HEK293 (cell line): ENCODE data around the gene LRRC4C.

Experiments
- CTCF ChIA-PET: fragments of 350-600 bp; formaldehyde crosslinking; extraction: SDS; loops from one replicate; lab custom pipeline; 2021; ENCODE audit warnings: antibody characterized with exemption; lab: Yijun Ruan, JAX
- POLR2A ChIA-PET: fragments of 300-600 bp; formaldehyde crosslinking; extraction: SDS; loops from one replicate; lab custom pipeline; 2020; ENCODE audit warnings: antibody characterized with exemption, inconsistent platforms; lab: Yijun Ruan, JAX
- H3K27ac ChIP-seq: fragments of 200-500 bp; sonication (Bioruptor generic); 2 replicates; pipeline ENCODE4 v1.5.1; 2014; ENCODE audit warnings: low read depth, low read length, control low read depth, inconsistent platforms; ENCODE audit errors: extremely low read depth
- H3K36me3 ChIP-seq, 2 experiments: fragments of 200-500 bp in 1 of 2; sonication (Bioruptor generic) in 1 of 2; 1 replicate in 1 of 2; 2 replicates in 1 of 2; pipeline ENCODE4 v1.5.1; 2014 to 2017; ENCODE audit warnings: inconsistent platforms in 2 of 2, low read length in 2 of 2; ENCODE audit not compliant: control insufficient read depth in 2 of 2, insufficient read depth in 1 of 2
- H3K4me1 ChIP-seq: fragments of 200-500 bp; sonication (Bioruptor generic); 2 replicates; pipeline ENCODE4 v1.5.1; 2014; ENCODE audit warnings: mild to moderate bottlenecking, low read length, inconsistent platforms; ENCODE audit not compliant: control insufficient read depth, insufficient read depth
- H3K4me3 ChIP-seq: 2 replicates; pipeline ENCODE4 v1.5.1; 2011; ENCODE audit warnings: low read depth, mild to moderate bottlenecking, control low read depth, low read length, moderate library complexity
- H3K9me3 ChIP-seq: fragments of 200-500 bp; sonication (Bioruptor generic); 2 replicates; pipeline ENCODE4 v1.5.1; 2014; ENCODE audit warnings: low read depth, low read length, inconsistent platforms; ENCODE audit not compliant: control insufficient read depth, insufficient read depth
- GLI2 ChIP-seq: fragments of 450-650 bp; formaldehyde crosslinking; IDR thresholded peaks from 2 replicates; pipeline ENCODE4; 2017; ENCODE audit warnings: missing biosample characterization, missing genetic modification characterization, low read depth, borderline replicate concordance
- GLI4 ChIP-seq: fragments of 450-650 bp; formaldehyde crosslinking; IDR thresholded peaks from 2 replicates; pipeline ENCODE4 v1.5.1; 2016; ENCODE audit warnings: missing biosample characterization, missing genetic modification characterization
- HIC1 ChIP-seq: fragments of 450-650 bp; formaldehyde crosslinking; IDR thresholded peaks from 2 replicates; pipeline ENCODE4 v1.5.1; 2016; ENCODE audit warnings: missing biosample characterization, missing genetic modification characterization
- HOXA7 ChIP-seq: sonication (generic); formaldehyde crosslinking; IDR thresholded peaks from 2 replicates; pipeline ENCODE4 v1.8.1; 2022; ENCODE audit warnings: missing genetic modification reagents, borderline replicate concordance
- WT1 ChIP-seq: fragments of 450-650 bp; formaldehyde crosslinking; IDR thresholded peaks from 2 replicates; pipeline ENCODE4 v1.5.1; 2016; ENCODE audit warnings: missing biosample characterization, missing genetic modification characterization
- ZBTB8A ChIP-seq: fragments of 450-650 bp; formaldehyde crosslinking; IDR thresholded peaks from 2 replicates; pipeline ENCODE4 v1.5.1; 2016; ENCODE audit warnings: missing biosample characterization, missing genetic modification characterization
- ZFP69B ChIP-seq: fragments of 450-650 bp; formaldehyde crosslinking; IDR thresholded peaks from 2 replicates; pipeline ENCODE4 v1.5.1; 2016; ENCODE audit warnings: missing biosample characterization, missing genetic modification characterization
- ZNF146 ChIP-seq: fragments of 450-650 bp; formaldehyde crosslinking; IDR thresholded peaks from 2 replicates; pipeline ENCODE4 v1.5.1; 2016; ENCODE audit warnings: missing biosample characterization, missing genetic modification characterization
- ZNF18 ChIP-seq: fragments of 450-650 bp; formaldehyde crosslinking; IDR thresholded peaks from 2 replicates; pipeline ENCODE4 v1.5.1; 2016; ENCODE audit warnings: missing biosample characterization, missing genetic modification characterization
- ZNF2 ChIP-seq: fragments of 450-650 bp; formaldehyde crosslinking; IDR thresholded peaks from 2 replicates; pipeline ENCODE4 v1.5.1; 2016; ENCODE audit warnings: missing biosample characterization, missing genetic modification characterization
- ZNF354C ChIP-seq: fragments of 450-650 bp; formaldehyde crosslinking; IDR thresholded peaks from 2 replicates; pipeline ENCODE4 v1.5.1; 2016; ENCODE audit warnings: missing biosample characterization, missing genetic modification characterization, low read depth, borderline replicate concordance
- ZNF404 ChIP-seq: fragments of 450-650 bp; formaldehyde crosslinking; IDR thresholded peaks from 2 replicates; pipeline ENCODE4 v1.5.1; 2017; ENCODE audit warnings: missing biosample characterization, missing genetic modification characterization
- ZNF423 ChIP-seq: fragments of 450-650 bp; formaldehyde crosslinking; IDR thresholded peaks from 2 replicates; pipeline ENCODE4 v1.5.1; 2016; ENCODE audit warnings: missing biosample characterization, missing genetic modification characterization
- ZNF514 ChIP-seq: fragments of 450-650 bp; formaldehyde crosslinking; IDR thresholded peaks from 2 replicates; pipeline ENCODE4 v1.5.1; 2016; ENCODE audit warnings: missing biosample characterization, missing genetic modification characterization
- ZNF529 ChIP-seq: fragments of 450-650 bp; formaldehyde crosslinking; IDR thresholded peaks from 2 replicates; pipeline ENCODE4 v1.5.1; 2017; ENCODE audit warnings: missing genetic modification characterization, missing biosample characterization; ENCODE audit not compliant: insufficient replicate concordance
- ZNF530 ChIP-seq: fragments of 450-650 bp; formaldehyde crosslinking; IDR thresholded peaks from 2 replicates; pipeline ENCODE4 v1.5.1; 2016; ENCODE audit warnings: low read depth, missing biosample characterization, missing genetic modification characterization
- ZNF544 ChIP-seq: fragments of 450-650 bp; formaldehyde crosslinking; IDR thresholded peaks from 2 replicates; pipeline ENCODE4 v1.5.0; 2017; ENCODE audit warnings: missing biosample characterization, missing genetic modification characterization
- ZNF560 ChIP-seq: fragments of 450-650 bp; formaldehyde crosslinking; IDR thresholded peaks from 2 replicates; pipeline ENCODE4 v1.5.1; 2017; ENCODE audit warnings: missing biosample characterization, missing genetic modification characterization, borderline replicate concordance
- ZNF596 ChIP-seq: fragments of 450-650 bp; IDR thresholded peaks from 2 replicates; pipeline ENCODE4 v1.5.0; 2018; ENCODE audit warnings: missing biosample characterization, mild to moderate bottlenecking, missing genetic modification characterization, moderate library complexity
- ZNF621 ChIP-seq: fragments of 450-650 bp; formaldehyde crosslinking; IDR thresholded peaks from 2 replicates; pipeline ENCODE4 v1.5.1; 2017; ENCODE audit warnings: missing biosample characterization, missing genetic modification characterization
- ZNF645 ChIP-seq: fragments of 450-650 bp; formaldehyde crosslinking; IDR thresholded peaks from 2 replicates; pipeline ENCODE4; 2016; ENCODE audit warnings: missing biosample characterization, missing genetic modification characterization
- ZNF677 ChIP-seq: fragments of 450-650 bp; IDR thresholded peaks from 2 replicates; pipeline ENCODE4 v1.5.0; 2018; ENCODE audit warnings: missing biosample characterization, mild to moderate bottlenecking, missing genetic modification characterization, moderate library complexity
- ZNF704 ChIP-seq: fragments of 450-650 bp; formaldehyde crosslinking; IDR thresholded peaks from 2 replicates; pipeline ENCODE4 v1.5.1; 2016; ENCODE audit warnings: missing biosample characterization, missing genetic modification characterization
- ZNF792 ChIP-seq: fragments of 450-650 bp; formaldehyde crosslinking; IDR thresholded peaks from 2 replicates; pipeline ENCODE4 v1.5.1; 2016; ENCODE audit warnings: missing biosample characterization, missing genetic modification characterization
- ZSCAN30 ChIP-seq: fragments of 450-650 bp; IDR thresholded peaks from 2 replicates; pipeline ENCODE4 v1.5.1; 2018; ENCODE audit warnings: missing biosample characterization, mild to moderate bottlenecking, missing genetic modification characterization, moderate library complexity
- ZSCAN4 ChIP-seq: fragments of 450-650 bp; formaldehyde crosslinking; IDR thresholded peaks from 2 replicates; pipeline ENCODE4 v1.5.1; 2017; ENCODE audit warnings: missing biosample characterization, missing genetic modification characterization
- ZXDB ChIP-seq: fragments of 450-650 bp; formaldehyde crosslinking; IDR thresholded peaks from 2 replicates; pipeline ENCODE4 v1.5.1; 2016; ENCODE audit warnings: missing biosample characterization, missing genetic modification characterization

LRRC4C gene

GRCh38 chr11:40273192-40273732 lies 1186.2 kb downstream of the LRRC4C start:
- no peaks in the 10 kb centered on the region for H3K36me3 ChIP-seq
- TF ChIP-seq HOXA7 (CRISPR knock-in tag) (no peak), ZFP69B (no peak), ZNF514 (tag by site-specific recombination) (no peak), ZNF530 (tag by site-specific recombination) (no peak), ZNF677 (tag by site-specific recombination) (no peak), ZNF596 (no peak), ZNF354C (tag by site-specific recombination) (no peak), ZNF529 (tag by site-specific recombination) (no peak), ZBTB8A (tag by site-specific recombination) (no peak), ZSCAN30 (no peak)
- H3K4me3 ChIP-seq = no peak overlapping the region
- no peaks in the 10 kb centered on the region for H3K4me1 ChIP-seq
- ChIA-PET POLR2A (no interaction called here), CTCF (interaction anchor here (0.6 kb wide), 1 partner anchor 832 kb away, joined by 3 read pairs; no protein-coding TSS in a partner anchor)
- no peak overlapping the region for H3K27ac ChIP-seq
- H3K9me3 ChIP-seq = no peaks in the 10 kb centered on the region

GRCh38 chr11:40271361-40271760 lies 1188.1 kb downstream of the LRRC4C start:
- no peaks in the 10 kb centered on the region for H3K4me1 ChIP-seq
- TF ChIP-seq ZNF792 (tag by site-specific recombination) (no peak), ZXDB (tag by site-specific recombination) (no peak), ZFP69B (no peak), ZNF146 (tag by site-specific recombination) (no peak), ZSCAN4 (tag by site-specific recombination) (no peak), ZNF530 (tag by site-specific recombination) (no peak), WT1 (tag by site-specific recombination) (no peak), HIC1 (tag by site-specific recombination) (no peak), ZNF621 (tag by site-specific recombination) (no peak), GLI2 (tag by site-specific recombination) (no peak), GLI4 (tag by site-specific recombination) (no peak)
- H3K4me3 ChIP-seq = no peak overlapping the region
- ChIA-PET POLR2A (no interaction called here), CTCF (no interaction called here)
- H3K27ac ChIP-seq = no peak overlapping the region
- no peaks in the 10 kb centered on the region for H3K36me3 ChIP-seq
- no peaks in the 10 kb centered on the region for H3K9me3 ChIP-seq

GRCh38 chr11:40269865-40270264 lies 1189.6 kb downstream of the LRRC4C start:
- ChIA-PET POLR2A (no interaction called here), CTCF (interaction anchor here (0.6 kb wide), 1 partner anchor 94 kb away, joined by 4 read pairs; no protein-coding TSS in a partner anchor)
- no peak overlapping the region for H3K27ac ChIP-seq
- H3K36me3 ChIP-seq = no peaks in the 10 kb centered on the region
- no peaks in the 10 kb centered on the region for H3K4me1 ChIP-seq
- no peaks in the 10 kb centered on the region for H3K9me3 ChIP-seq
- no peak overlapping the region for H3K4me3 ChIP-seq
- TF ChIP-seq ZNF423 (tag by site-specific recombination) = no peak
- TF ChIP-seq ZNF704 (tag by site-specific recombination) = no peak
- no peak for TF ChIP-seq ZNF645 (tag by site-specific recombination)
- no peak for TF ChIP-seq ZNF18
- TF ChIP-seq ZNF560 (tag by site-specific recombination) = no peak
- no peak for TF ChIP-seq ZNF2
- TF ChIP-seq ZNF544 (tag by site-specific recombination) = no peak
- TF ChIP-seq ZNF404 (tag by site-specific recombination) = no peak
